ENCODE data around the gene DPAGT1. TPM values are rescaled to one million over a fixed set of nuclear protein-coding genes. Genes with fewer than 3 reads are reported as not detected.
"Not testable (repeated sequence)": the region's sequence is repeated elsewhere in the genome, so short reads cannot be mapped to it uniquely, and the experiment has no call there.

Gene DPAGT1
- polyA plus RNA-seq, 6 donors from 2014 or later, result 29.7 to 61.6 (median 34.5) TPM

- ATAC-seq (ENCODE audit: low read depth in 2 of 2) (peak; percentile 94), DNase-seq (peak; percentile 92)
- no peaks in the 10 kb centered on the region for H3K9me3 Mint-ChIP-seq
- peaks cover 8 to 23% of the 10 kb centered on the region in 2 donors for H3K36me3 Mint-ChIP-seq
- peak within 1 kb of the TSS; percentile 88 to 97 (median 96) for H3K4me3 Mint-ChIP-seq
- H3K27ac Mint-ChIP-seq, result peak within 1 kb of the TSS; percentile 66 to 97 (median 90)
- H3K4me1 Mint-ChIP-seq, result peaks cover 12 to 28% (median 19%) of the 10 kb centered on the region in 3 donors
- no peaks in the 10 kb centered on the region for H3K27me3 Mint-ChIP-seq
Observed at GRCh38 chr11:119084663-119085436, 16.8 kb downstream of the DPAGT1 start, which contains the start of gene HMBS. Gene HMBS (plus strand): TSS chr11:119084881. CDS start chr11:119085034, 153 bp downstream.

GRCh38 chr11:119081682-119082260 is 19.9 kb downstream of the DPAGT1 start:
- Mint-ChIP-seq H3K4me1 (peaks cover 8 to 18% (median 16%) of the 10 kb centered on the region in 3 donors), H3K4me3 (peak overlapping the region in 1 of 8 donors; percentile 70), H3K27me3 (no peaks in the 10 kb centered on the region), H3K9me3 (no peaks in the 10 kb centered on the region), H3K27ac (peak overlapping the region in 5 of 6 donors; percentile 3 to 84 (median 63)), H3K36me3 (peaks cover 19 to 36% of the 10 kb centered on the region in 2 donors)
- ATAC-seq (ENCODE audit: low read depth in 2 of 2) (no peak), DNase-seq (no peak)

GRCh38 chr11:119078675-119079420 is 22.8 kb downstream of the DPAGT1 start:
- no peaks in the 10 kb centered on the region for H3K9me3 Mint-ChIP-seq
- no peaks in the 10 kb centered on the region for H3K4me1 Mint-ChIP-seq
- H3K27ac Mint-ChIP-seq, result peak overlapping the region in 1 of 6 donors; percentile 16
- no peak for DNase-seq
- no peak for ATAC-seq (ENCODE audit: low read depth in 2 of 2)
- H3K4me3 Mint-ChIP-seq, result peak overlapping the region in 2 of 8 donors; percentile 27 to 59
- no peaks in the 10 kb centered on the region for H3K27me3 Mint-ChIP-seq
- H3K36me3 Mint-ChIP-seq, result peaks cover 19 to 36% of the 10 kb centered on the region in 2 donors

- Mint-ChIP-seq H3K27ac (peak overlapping the region in 2 of 6 donors; percentile 62 to 74), H3K27me3 (no peaks in the 10 kb centered on the region), H3K9me3 (no peaks in the 10 kb centered on the region), H3K36me3 (peaks cover 19 to 39% of the 10 kb centered on the region in 2 donors), H3K4me1 (peaks cover 0 to 2% (median 0%) of the 10 kb centered on the region in 3 donors), H3K4me3 (no peak overlapping the region)
- ATAC-seq (ENCODE audit: low read depth in 2 of 2) (no peak), DNase-seq (no peak)
Observed at GRCh38 chr11:119077839-119078238, 23.8 kb downstream of the DPAGT1 start.

- Mint-ChIP-seq H3K4me1 (peaks cover 19 to 48% (median 38%) of the 10 kb centered on the region in 3 donors), H3K4me3 (peak within 1 kb of the TSS; percentile 87 to 98 (median 96)), H3K27ac (peak within 1 kb of the TSS; percentile 98 to 99 (median 99)), H3K9me3 (no peaks in the 10 kb centered on the region), H3K27me3 (no peaks in the 10 kb centered on the region), H3K36me3 (peaks cover 1 to 6% of the 10 kb centered on the region in 2 donors)
- ATAC-seq (ENCODE audit: low read depth in 2 of 2), result peak; percentile 92 to 93
- peak; percentile 95 for DNase-seq
Observed at GRCh38 chr11:119067371-119068222, 34.1 kb downstream of the DPAGT1 start, which contains the start of gene VPS11. Gene VPS11 (plus strand): TSS chr11:119067818. CDS start chr11:119067824, 6 bp downstream.

GRCh38 chr11:119065369-119065768 is 36.3 kb downstream of the DPAGT1 start:
- Mint-ChIP-seq H3K27me3 (no peaks in the 10 kb centered on the region), H3K27ac (peak overlapping the region in 4 of 6 donors; percentile 69 to 98 (median 88)), H3K36me3 (no peaks in the 10 kb centered on the region), H3K4me1 (peaks cover 19 to 50% (median 34%) of the 10 kb centered on the region in 3 donors), H3K9me3 (no peaks in the 10 kb centered on the region), H3K4me3 (peak overlapping the region in 5 of 8 donors; percentile 25 to 96 (median 37))
- DNase-seq, result no peak
- no peak for ATAC-seq (ENCODE audit: low read depth in 2 of 2)

- Mint-ChIP-seq H3K9me3 (no peaks in the 10 kb centered on the region), H3K36me3 (no peaks in the 10 kb centered on the region), H3K4me1 (peaks cover 20 to 40% (median 34%) of the 10 kb centered on the region in 3 donors), H3K4me3 (peak overlapping the region in 1 of 8 donors; percentile 22), H3K27ac (no peak overlapping the region), H3K27me3 (no peaks in the 10 kb centered on the region)
- ATAC-seq (ENCODE audit: low read depth in 2 of 2) (no peak), DNase-seq (no peak)
Observed at GRCh38 chr11:119062779-119063178, 38.9 kb downstream of the DPAGT1 start.

GRCh38 chr11:119061256-119061655 is 40.4 kb downstream of the DPAGT1 start:
- DNase-seq (no peak), ATAC-seq (ENCODE audit: low read depth in 2 of 2) (no peak)
- H3K36me3 Mint-ChIP-seq, result no peaks in the 10 kb centered on the region
- H3K9me3 Mint-ChIP-seq, result no peaks in the 10 kb centered on the region
- peak overlapping the region in 2 of 6 donors; percentile 22 to 42 for H3K27ac Mint-ChIP-seq
- H3K4me1 Mint-ChIP-seq, result peaks cover 17 to 34% (median 33%) of the 10 kb centered on the region in 3 donors
- H3K27me3 Mint-ChIP-seq, result no peaks in the 10 kb centered on the region
- peak overlapping the region in 1 of 8 donors; percentile 53 for H3K4me3 Mint-ChIP-seq

- DNase-seq; H3K9me3 Mint-ChIP-seq; H3K4me3 Mint-ChIP-seq; H3K36me3 Mint-ChIP-seq; H3K27me3 Mint-ChIP-seq; ATAC-seq (ENCODE audit: low read depth in 2 of 2); H3K27ac Mint-ChIP-seq: not testable (repeated sequence)
- H3K4me1 Mint-ChIP-seq, result peaks cover 24 to 38% (median 31%) of the 10 kb centered on the region in 3 donors
Observed at GRCh38 chr11:119059128-119059527, 42.5 kb downstream of the DPAGT1 start.

GRCh38 chr11:119057000-119057769 is 44.5 kb downstream of the DPAGT1 start, which contains the start of gene HYOU1:
Gene HYOU1 (minus strand): TSS chr11:119057205. CDS start chr11:119056160, 1,045 bp downstream.
- Mint-ChIP-seq H3K27me3 (no peaks in the 10 kb centered on the region), H3K4me3 (peak within 1 kb of the TSS; percentile 94 to 99 (median 97)), H3K9me3 (no peaks in the 10 kb centered on the region), H3K27ac (peak within 1 kb of the TSS; percentile 95 to 98 (median 97)), H3K4me1 (peaks cover 37 to 47% (median 39%) of the 10 kb centered on the region in 3 donors), H3K36me3 (peaks cover 0 to 17% of the 10 kb centered on the region in 2 donors)
- DNase-seq (peak; percentile 98), ATAC-seq (ENCODE audit: low read depth in 2 of 2) (peak; percentile 83 to 89)

- H3K4me1 Mint-ChIP-seq, result peaks cover 41 to 51% (median 43%) of the 10 kb centered on the region in 3 donors
- no peaks in the 10 kb centered on the region for H3K9me3 Mint-ChIP-seq
- peak overlapping the region; percentile 86 to 98 (median 96) for H3K27ac Mint-ChIP-seq
- H3K36me3 Mint-ChIP-seq, result peaks cover 0 to 21% of the 10 kb centered on the region in 2 donors
- peak; percentile 15 to 20 for ATAC-seq (ENCODE audit: low read depth in 2 of 2)
- H3K4me3 Mint-ChIP-seq, result peak overlapping the region; percentile 94 to 99 (median 97)
- DNase-seq, result peak; percentile 46
- H3K27me3 Mint-ChIP-seq, result no peaks in the 10 kb centered on the region
Observed at GRCh38 chr11:119056421-119056999, 45.1 kb downstream of the DPAGT1 start.

Measured in naive B cell (primary cell).